Activated CD4-positive, alpha-beta T cell treated with anti-CD3 and anti-CD28 coated beads, Interleukin-2, amount 10 ng/mL, durations not matched to agents 7 days and 5 days (primary cell): ENCODE results near the gene LPCAT3. TPM values are rescaled to one million over a fixed set of nuclear protein-coding genes. Genes with fewer than 3 reads are reported as not detected.
A peak's percentile ranks its signal among the peaks of the same experiment; 100 is the strongest.

Experiments
- CTCF ChIA-PET: fragments of 350-600 bp; sonication (Branson Sonifier 250); formaldehyde crosslinking; loops from one replicate; lab custom pipeline; 2021; ENCODE audit warnings: antibody characterized with exemption; lab: Charles Lee
- POLR2A ChIA-PET: fragments of 350-600 bp; sonication (Branson Sonifier 250); formaldehyde crosslinking; loops from one replicate; lab custom pipeline; 2021; ENCODE audit warnings: antibody characterized with exemption; lab: Charles Lee
- DNase-seq: peaks from one replicate; pipeline ENCODE4 v3.0.0-alpha.2; 2020
- H3K27ac Mint-ChIP-seq: one replicate; pipeline ENCODE4 v1.8.0; 2021; ENCODE audit warnings: mild to moderate bottlenecking, moderate library complexity, mixed read lengths
- H3K27me3 Mint-ChIP-seq: one replicate; pipeline ENCODE4 v1.8.0; 2021; ENCODE audit warnings: mixed read lengths
- H3K36me3 Mint-ChIP-seq: one replicate; pipeline ENCODE4 v1.8.0; 2021; ENCODE audit warnings: low read depth, mixed read lengths
- H3K4me1 Mint-ChIP-seq: one replicate; pipeline ENCODE4 v1.8.0; 2021; ENCODE audit warnings: mixed read lengths
- H3K4me3 Mint-ChIP-seq: one replicate; pipeline ENCODE4 v1.8.0; 2021; ENCODE audit warnings: mild to moderate bottlenecking, moderate library complexity, mixed read lengths
- H3K9me3 Mint-ChIP-seq: one replicate; pipeline ENCODE4 v1.8.0; 2021; ENCODE audit warnings: mixed read lengths
- total RNA-seq, 2 experiments: library from RNA; stranded (reverse); gene quantifications; one replicate each; pipeline ENCODE4 v1.2.3, GENCODE V29; 2021

The LPCAT3 gene
- total RNA-seq, 2 experiments from 2014 or later: 36.8 to 45.4 TPM

DNA sequence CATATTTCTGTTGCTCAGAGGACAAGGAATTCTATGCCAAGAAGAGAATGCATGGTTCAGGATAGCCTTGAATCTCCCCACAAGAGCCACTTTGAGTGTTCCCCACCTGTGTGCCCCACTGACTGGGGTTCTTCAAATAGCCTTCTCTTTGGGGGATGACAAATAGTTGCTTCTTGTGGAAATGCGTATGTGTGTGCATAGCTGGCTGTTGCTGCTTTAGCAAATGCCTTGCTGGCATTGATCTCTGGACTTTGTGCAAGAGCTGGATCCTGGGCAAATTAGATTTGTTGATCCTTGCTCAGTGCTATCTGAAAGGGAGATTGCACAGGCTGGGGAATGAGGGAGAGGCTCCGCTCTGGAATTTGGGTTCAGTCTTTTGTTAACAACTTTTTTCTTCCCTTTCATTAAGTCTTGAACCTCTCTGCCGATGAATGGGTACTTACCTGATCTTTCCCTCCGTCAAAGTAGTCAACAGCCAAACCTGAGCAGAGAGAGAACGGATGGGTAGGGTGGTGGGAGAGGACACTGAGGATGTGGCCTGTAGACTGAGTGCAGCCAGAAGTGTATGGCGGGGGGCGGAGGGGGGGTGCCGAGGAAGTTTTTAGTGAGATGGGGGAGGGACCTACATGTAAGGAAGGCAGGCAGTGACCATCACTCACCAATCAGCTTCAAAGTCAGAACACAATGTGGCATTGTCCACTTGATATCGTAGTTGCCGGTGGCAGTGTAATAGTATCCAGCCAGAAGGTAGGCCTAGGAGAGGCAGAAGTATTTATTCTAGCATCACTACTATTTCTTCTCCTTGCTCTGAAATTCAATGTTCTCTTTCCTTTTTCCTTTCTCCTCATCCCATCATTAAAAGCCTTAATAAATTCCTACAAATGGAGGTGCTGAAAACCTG, 36.9 kb downstream of the LPCAT3 start:
- peaks cover 28% of the 10 kb centered on the region for H3K36me3 Mint-ChIP-seq
- POLR2A ChIA-PET: no interaction called here
- DNase-seq: no peak
- H3K4me3 Mint-ChIP-seq: no peak overlapping the region
- H3K27me3 Mint-ChIP-seq: no peaks in the 10 kb centered on the region
- H3K27ac Mint-ChIP-seq: peak overlapping the region; percentile 19
- H3K4me1 Mint-ChIP-seq: peaks cover 3% of the 10 kb centered on the region
- CTCF ChIA-PET: interaction anchor here (0.5 kb wide), 1 partner anchor 320 kb away, joined by 3 read pairs; no protein-coding TSS in a partner anchor
- H3K9me3 Mint-ChIP-seq: no peaks in the 10 kb centered on the region

DNA sequence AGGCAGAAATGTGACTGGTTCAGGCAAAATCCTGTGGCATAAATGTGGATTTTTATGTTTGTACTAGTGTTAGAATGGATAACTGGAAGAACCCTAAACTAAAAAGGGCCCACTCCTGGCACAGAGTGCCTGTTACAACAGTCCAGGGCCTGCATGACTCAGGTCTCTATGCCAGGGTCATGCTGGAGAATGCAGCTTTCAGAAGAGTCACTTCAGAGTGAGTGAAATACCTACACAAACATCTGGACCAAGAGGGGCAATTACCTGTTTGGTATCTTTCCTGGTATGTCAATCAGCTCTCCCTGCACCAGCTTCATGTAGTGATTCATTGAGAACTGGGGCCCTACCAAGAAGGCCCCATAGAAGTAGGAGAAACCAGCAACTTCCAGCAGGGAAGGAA, 37.5 kb downstream of the LPCAT3 start:
- no peaks in the 10 kb centered on the region for H3K27me3 Mint-ChIP-seq
- peaks cover 34% of the 10 kb centered on the region for H3K36me3 Mint-ChIP-seq
- no peak for DNase-seq
- peaks cover 6% of the 10 kb centered on the region for H3K4me1 Mint-ChIP-seq
- POLR2A ChIA-PET: no interaction called here
- no peak overlapping the region for H3K4me3 Mint-ChIP-seq
- no peaks in the 10 kb centered on the region for H3K9me3 Mint-ChIP-seq
- H3K27ac Mint-ChIP-seq: no peak overlapping the region
- CTCF ChIA-PET: no interaction called here

DNA sequence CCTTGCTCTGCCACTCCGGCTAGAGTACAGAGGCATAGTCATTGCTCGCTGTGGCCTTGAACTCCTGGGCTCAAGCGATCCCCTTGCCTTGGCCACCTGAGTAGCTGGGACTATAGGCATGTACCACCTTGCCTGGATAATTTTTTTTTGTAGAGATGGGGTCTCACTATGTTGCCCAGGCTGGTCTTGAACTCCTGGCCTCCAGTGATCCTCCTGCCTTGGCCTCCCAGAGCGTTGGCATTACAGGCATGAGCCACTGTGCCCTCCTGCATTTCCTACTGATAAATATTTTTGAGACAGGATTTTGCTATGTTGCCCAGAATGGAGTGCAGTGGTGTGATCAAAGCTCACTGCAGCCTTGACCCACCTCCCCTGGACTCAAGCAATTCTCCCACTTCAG, 38.2 kb downstream of the LPCAT3 start:
- Mint-ChIP-seq H3K36me3 (peaks cover 38% of the 10 kb centered on the region), H3K4me1 (peaks cover 7% of the 10 kb centered on the region), H3K27me3 (no peaks in the 10 kb centered on the region), H3K4me3 (no peak overlapping the region), H3K27ac (no peak overlapping the region), H3K9me3 (no peaks in the 10 kb centered on the region)
- ChIA-PET POLR2A (no interaction called here), CTCF (no interaction called here)
- DNase-seq: no peak

DNA sequence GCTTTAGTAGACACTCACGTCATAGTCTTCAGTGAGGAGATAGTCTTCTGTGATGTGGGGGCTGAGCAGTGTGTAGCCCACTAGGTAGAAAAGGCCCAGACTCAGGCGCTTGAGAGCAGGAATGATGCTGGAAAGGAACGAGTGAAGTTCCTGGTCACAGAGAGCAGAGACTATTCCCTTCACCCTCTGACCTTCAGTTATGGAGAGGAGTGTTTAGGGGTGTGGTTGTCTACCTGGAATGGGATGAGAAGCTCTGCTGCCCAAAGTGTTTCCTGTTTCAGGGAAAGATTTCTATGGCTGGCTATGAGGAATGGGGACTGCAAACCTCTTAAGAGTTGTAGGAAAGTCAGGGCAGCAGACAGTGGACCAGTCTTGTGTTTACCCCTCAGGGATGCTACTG, 38.8 kb downstream of the LPCAT3 start:
- CTCF ChIA-PET: no interaction called here
- H3K27ac Mint-ChIP-seq: no peak overlapping the region
- no peak overlapping the region for H3K4me3 Mint-ChIP-seq
- H3K36me3 Mint-ChIP-seq: peaks cover 43% of the 10 kb centered on the region
- peaks cover 7% of the 10 kb centered on the region for H3K4me1 Mint-ChIP-seq
- POLR2A ChIA-PET: no interaction called here
- H3K9me3 Mint-ChIP-seq: no peaks in the 10 kb centered on the region
- H3K27me3 Mint-ChIP-seq: no peaks in the 10 kb centered on the region
- DNase-seq: no peak

DNA sequence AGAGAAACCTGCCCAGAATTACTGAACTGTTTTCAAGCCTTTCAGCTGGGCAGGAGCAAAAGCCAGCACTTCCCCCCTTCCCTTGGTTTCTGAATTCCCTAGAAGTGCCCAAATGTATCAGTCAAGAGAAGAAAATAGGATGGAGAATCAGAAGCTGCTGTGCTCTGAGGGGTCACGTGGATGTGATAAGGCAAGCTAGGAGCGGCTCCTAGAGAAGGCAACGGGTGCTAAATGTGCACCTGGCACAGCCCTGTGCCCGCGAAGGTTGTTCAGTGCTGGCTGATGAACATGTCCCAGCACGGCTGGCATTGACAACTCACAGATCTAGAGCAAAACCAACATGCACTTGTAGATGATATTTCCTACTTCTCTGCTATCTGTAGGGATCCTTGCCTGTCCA, 39.3 kb downstream of the LPCAT3 start:
- Mint-ChIP-seq H3K27ac (no peak overlapping the region), H3K27me3 (no peaks in the 10 kb centered on the region), H3K9me3 (no peaks in the 10 kb centered on the region), H3K4me1 (peaks cover 9% of the 10 kb centered on the region), H3K4me3 (no peak overlapping the region), H3K36me3 (peaks cover 45% of the 10 kb centered on the region)
- CTCF ChIA-PET: no interaction called here
- POLR2A ChIA-PET: no interaction called here
- DNase-seq: no peak

DNA sequence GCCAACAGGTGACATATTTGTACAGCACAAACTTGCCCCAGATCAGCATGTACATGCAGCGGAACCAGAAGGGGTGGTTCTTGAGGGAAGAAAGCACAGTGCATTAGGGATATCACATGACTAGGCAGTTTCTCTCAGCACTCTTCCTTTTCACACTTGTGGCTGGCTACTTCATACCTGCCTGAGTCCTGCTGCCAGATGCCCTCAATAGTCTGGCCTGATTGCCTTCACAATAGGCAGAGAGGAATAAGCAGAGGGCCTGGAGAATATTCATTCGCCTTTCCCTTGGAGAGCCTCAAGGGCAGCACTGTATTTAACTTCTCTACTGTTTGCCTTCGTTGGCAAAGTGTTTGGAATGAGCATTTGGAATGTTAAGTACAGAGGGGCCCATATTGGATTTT, 39.7 kb downstream of the LPCAT3 start:
- POLR2A ChIA-PET: no interaction called here
- H3K36me3 Mint-ChIP-seq: peaks cover 49% of the 10 kb centered on the region
- DNase-seq: no peak
- no peak overlapping the region for H3K27ac Mint-ChIP-seq
- H3K4me3 Mint-ChIP-seq: no peak overlapping the region
- CTCF ChIA-PET: interaction anchor here (1.2 kb wide), 1 partner anchor 27 kb away, joined by 3 read pairs; no protein-coding TSS in a partner anchor
- H3K4me1 Mint-ChIP-seq: peaks cover 13% of the 10 kb centered on the region
- H3K9me3 Mint-ChIP-seq: no peaks in the 10 kb centered on the region
- no peaks in the 10 kb centered on the region for H3K27me3 Mint-ChIP-seq

DNA sequence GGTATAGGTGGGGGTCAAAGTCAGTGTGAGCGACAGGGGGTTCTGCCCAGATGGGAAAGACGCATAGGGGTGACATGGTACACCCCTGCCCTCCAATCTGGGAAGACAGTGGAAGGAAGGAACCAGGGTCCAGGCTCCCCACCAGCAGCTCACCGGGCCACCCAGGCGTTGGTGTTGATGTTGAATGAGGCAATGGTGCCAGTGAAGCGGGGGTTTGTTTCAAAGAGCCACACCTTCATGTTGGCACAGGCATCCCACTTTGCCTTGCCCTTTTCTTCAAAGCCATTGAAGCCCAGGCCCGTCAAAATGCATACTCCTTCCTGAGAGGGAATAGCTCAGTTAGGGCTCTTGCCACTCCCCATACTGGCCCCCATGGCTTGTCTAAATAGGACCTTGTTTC, 40.1 kb downstream of the LPCAT3 start:
- ChIA-PET POLR2A (no interaction called here), CTCF (interaction anchor here (0.6 to 1.6 kb wide), 5 partner anchors 18 to 645 kb away, joined by 3 to 5 read pairs (median 3); no protein-coding TSS in a partner anchor)
- Mint-ChIP-seq H3K27me3 (no peaks in the 10 kb centered on the region), H3K9me3 (no peaks in the 10 kb centered on the region), H3K4me3 (no peak overlapping the region), H3K27ac (no peak overlapping the region), H3K36me3 (peaks cover 46% of the 10 kb centered on the region), H3K4me1 (peaks cover 15% of the 10 kb centered on the region)
- DNase-seq: no peak

DNA sequence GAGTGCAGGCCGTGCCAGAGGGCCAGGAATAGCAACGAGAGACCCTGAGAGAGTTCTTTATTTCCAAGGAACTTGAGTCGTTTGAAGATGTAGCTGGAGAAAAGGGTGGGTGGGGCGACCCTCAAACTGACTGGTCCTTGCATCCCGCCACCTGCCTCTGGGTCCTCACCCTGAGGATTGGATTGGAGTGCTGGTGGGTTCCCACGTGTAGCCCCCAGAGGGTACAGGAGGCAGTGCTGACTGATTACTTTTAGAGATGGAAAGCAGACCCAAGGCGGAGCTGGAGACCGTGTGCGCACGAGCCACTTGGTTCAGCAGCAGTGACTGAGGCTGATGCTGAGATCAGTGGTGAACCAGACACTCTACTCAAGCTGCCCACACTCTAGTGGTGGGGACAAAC, 40.6 kb downstream of the LPCAT3 start:
- no peak for DNase-seq
- Mint-ChIP-seq H3K27me3 (no peaks in the 10 kb centered on the region), H3K36me3 (peaks cover 45% of the 10 kb centered on the region), H3K27ac (no peak overlapping the region), H3K4me3 (no peak overlapping the region), H3K4me1 (peaks cover 18% of the 10 kb centered on the region), H3K9me3 (no peaks in the 10 kb centered on the region)
- CTCF ChIA-PET: interaction anchor here (0.6 to 1.6 kb wide), 6 partner anchors 17 to 644 kb away, joined by 3 to 5 read pairs (median 3); no protein-coding TSS in a partner anchor
- POLR2A ChIA-PET: no interaction called here

DNA sequence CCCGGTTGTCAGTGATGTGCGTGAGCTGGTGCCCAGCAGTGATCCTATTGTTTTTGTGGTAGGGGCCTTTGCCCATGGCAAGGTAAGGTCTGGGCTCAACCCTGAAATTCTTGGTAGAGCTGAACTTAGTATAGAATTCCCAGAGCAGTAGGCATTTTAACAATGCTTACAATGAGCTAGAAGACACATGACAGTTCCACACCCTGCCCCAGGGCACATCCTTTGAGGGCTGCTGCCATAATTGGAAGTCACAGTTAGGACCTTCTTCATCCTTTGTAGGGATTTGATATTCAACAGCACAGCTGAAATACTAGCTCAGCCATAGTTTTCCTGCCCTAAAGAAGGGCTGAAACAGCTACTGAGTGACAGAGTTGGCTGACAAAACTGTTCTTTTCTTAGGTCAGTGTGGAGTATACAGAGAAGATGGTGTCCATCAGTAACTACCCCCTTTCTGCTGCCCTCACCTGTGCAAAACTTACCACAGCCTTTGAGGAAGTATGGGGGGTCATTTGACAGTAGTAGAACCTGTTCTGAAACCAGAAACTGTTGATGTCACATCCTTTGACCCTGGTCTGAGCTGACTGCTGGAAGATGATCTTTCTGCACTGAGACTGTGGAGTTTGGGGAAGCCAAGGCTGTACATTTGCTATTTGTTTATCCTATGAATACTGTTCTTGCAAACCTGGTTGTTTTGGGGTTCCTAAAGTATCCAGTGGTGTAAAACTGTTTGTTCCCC, 42.8 kb downstream of the LPCAT3 start:
- H3K27me3 Mint-ChIP-seq: no peaks in the 10 kb centered on the region
- peaks cover 32% of the 10 kb centered on the region for H3K4me1 Mint-ChIP-seq
- no peak for DNase-seq
- peaks cover 47% of the 10 kb centered on the region for H3K36me3 Mint-ChIP-seq
- H3K27ac Mint-ChIP-seq: no peak overlapping the region
- ChIA-PET POLR2A (interaction anchor here (0.6 to 1.0 kb wide), 2 partner anchors 32 to 136 kb away, joined by 3 to 7 read pairs; partner anchors contain the start of genes C12orf57 and RNU7-1), CTCF (interaction anchor here (0.9 to 2.0 kb wide), 10 partner anchors 10 to 138 kb away, joined by 3 to 8 read pairs (median 4); partner anchors contain the start of gene C12orf57)
- no peaks in the 10 kb centered on the region for H3K9me3 Mint-ChIP-seq
- H3K4me3 Mint-ChIP-seq: no peak overlapping the region

DNA sequence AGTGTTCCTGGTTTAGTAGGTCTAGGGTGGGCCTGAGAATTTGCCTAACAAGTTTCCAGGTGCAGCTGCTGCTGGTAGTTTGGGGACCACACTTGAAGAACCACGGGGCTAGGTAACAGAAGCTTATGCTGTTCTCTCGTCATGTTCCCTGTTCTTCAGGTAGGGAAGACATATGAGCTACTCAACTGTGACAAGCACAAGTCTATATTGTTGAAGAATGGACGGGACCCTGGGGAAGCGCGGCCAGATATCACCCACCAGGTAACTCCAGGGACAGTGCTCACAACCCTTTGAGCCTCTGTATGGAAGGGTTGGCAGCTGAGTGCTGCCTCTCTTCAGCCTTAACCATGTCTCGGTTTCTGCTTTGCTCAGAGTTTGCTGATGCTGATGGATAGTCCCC, 44.1 kb downstream of the LPCAT3 start:
- Mint-ChIP-seq H3K27ac (no peak overlapping the region), H3K27me3 (no peaks in the 10 kb centered on the region), H3K4me3 (no peak overlapping the region), H3K4me1 (peaks cover 37% of the 10 kb centered on the region), H3K9me3 (no peaks in the 10 kb centered on the region), H3K36me3 (peaks cover 50% of the 10 kb centered on the region)
- DNase-seq: no peak
- POLR2A ChIA-PET: no interaction called here
- CTCF ChIA-PET: interaction anchor here (0.6 to 2.0 kb wide), 7 partner anchors 9 to 105 kb away, joined by 3 to 8 read pairs (median 4); partner anchors contain the start of gene C12orf57

DNA sequence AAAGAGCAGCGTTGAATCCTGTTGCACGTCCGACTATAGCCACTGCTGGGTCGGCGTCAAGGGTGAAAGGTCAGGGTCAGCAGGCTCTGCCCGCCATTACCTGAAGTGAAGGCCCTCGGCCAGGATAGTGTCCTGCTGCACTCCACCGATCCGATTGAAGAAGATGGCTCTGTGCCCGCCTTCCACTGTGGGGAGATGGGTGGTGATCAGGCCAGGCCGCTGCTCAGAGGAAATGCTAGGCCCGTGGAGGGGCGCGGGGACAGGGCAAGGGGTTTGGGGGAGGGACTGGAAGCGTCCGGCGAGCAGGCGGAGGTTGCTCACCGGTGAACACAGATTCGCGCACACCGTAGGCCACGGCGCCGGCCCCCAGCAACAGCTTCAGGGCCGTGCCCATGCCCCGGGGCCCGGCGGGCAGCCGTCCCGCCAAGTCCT, 48.2 kb downstream of the LPCAT3 start:
- H3K27me3 Mint-ChIP-seq: no peaks in the 10 kb centered on the region
- peak overlapping the region; percentile 100 for H3K4me3 Mint-ChIP-seq
- peaks cover 52% of the 10 kb centered on the region for H3K4me1 Mint-ChIP-seq
- CTCF ChIA-PET: interaction anchor here (1.0 to 2.9 kb wide), 3 partner anchors 9 to 19 kb away, joined by 3 to 17 read pairs (median 4); partner anchors contain the start of gene PTPN6
- no peaks in the 10 kb centered on the region for H3K9me3 Mint-ChIP-seq
- POLR2A ChIA-PET: no interaction called here
- peak overlapping the region; percentile 100 for H3K27ac Mint-ChIP-seq
- DNase-seq: peak; percentile 31
- H3K36me3 Mint-ChIP-seq: peaks cover 55% of the 10 kb centered on the region

DNA sequence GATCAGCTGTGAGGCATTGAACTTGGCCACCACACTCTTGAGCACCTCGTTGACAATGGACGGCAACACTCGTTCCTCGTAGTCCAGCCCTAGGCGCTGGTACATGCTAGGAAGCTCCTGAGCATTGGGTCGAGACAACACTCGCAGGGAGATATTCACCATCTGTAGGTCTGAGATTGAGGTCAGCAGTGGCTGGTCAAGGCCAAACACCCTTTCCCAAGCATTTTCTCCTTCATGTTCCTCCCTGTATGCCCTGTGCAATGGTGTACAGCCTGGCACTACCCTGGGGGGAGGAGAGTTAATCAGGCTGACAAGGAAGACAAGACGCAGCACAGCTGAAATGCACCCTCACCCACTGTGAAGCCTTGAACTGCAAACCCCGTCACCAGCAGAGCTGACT, 49.9 kb downstream of the LPCAT3 start:
- peak overlapping the region; percentile 100 for H3K27ac Mint-ChIP-seq
- POLR2A ChIA-PET: no interaction called here
- DNase-seq: no peak
- peaks cover 48% of the 10 kb centered on the region for H3K36me3 Mint-ChIP-seq
- peak overlapping the region; percentile 100 for H3K4me3 Mint-ChIP-seq
- H3K4me1 Mint-ChIP-seq: peaks cover 60% of the 10 kb centered on the region
- H3K9me3 Mint-ChIP-seq: no peaks in the 10 kb centered on the region
- H3K27me3 Mint-ChIP-seq: no peaks in the 10 kb centered on the region
- CTCF ChIA-PET: interaction anchor here (0.6 to 2.9 kb wide), 9 partner anchors 14 to 141 kb away, joined by 3 to 17 read pairs (median 5); partner anchors contain the start of genes C1RL, PTPN6 and SPSB2
